HG02642 (cell line): ENCODE data around the gene SDHB.
"Not testable (repeated sequence)": the region's sequence is repeated elsewhere in the genome, so short reads cannot be mapped to it uniquely, and the experiment has no call there.

ENCODE experiments used
- ATAC-seq: cut with Tn5 transposase; IDR thresholded peaks from one replicate; pipeline ENCODE4 v1.9.1; 2021; ENCODE audit warnings: mild to moderate bottlenecking; ENCODE audit not compliant: unreplicated experiment, poor library complexity

The SDHB gene

DNA sequence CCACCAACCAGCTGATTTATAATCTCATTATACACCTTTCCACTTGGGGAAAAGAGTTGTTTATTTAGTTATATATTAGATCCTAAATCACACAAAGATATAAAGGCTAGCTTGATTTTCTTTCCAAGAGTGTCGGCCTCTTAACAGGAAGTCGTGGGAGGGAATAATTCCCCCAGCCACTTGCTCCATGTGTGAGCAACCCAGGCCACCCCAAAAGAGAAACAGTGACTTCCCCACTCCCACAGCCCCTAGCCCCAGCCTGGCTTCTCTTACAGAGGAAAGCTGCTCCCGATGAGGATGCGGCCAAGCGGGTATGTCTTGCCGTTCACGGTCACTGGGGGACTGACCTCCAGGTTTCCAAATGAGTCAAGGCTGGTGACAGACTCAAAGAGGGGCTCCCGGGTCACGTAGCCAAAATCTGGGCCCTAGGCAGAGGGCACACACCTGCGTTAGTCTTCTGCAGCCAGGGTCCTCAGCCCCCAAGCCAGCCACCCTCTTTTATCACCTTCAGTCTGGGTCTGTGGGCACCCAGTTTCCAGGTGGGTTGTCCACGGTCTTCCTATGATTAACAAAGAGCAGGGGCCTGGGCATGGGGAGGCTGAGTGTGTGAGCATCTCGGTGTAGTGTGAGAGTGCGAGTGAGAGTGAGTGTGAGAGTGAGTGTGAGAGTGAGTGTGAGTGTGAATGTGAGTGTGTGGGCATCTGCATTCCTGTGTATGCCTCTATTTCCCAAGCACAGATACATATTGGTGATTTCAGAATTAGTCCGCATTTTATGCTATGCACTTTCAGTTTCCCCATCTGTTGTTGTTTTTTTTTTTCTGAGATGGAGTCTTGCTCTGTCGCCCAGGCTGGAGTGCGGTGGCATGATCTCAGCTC is 25.4 kb upstream of the SDHB start:
- ATAC-seq = no peak

DNA sequence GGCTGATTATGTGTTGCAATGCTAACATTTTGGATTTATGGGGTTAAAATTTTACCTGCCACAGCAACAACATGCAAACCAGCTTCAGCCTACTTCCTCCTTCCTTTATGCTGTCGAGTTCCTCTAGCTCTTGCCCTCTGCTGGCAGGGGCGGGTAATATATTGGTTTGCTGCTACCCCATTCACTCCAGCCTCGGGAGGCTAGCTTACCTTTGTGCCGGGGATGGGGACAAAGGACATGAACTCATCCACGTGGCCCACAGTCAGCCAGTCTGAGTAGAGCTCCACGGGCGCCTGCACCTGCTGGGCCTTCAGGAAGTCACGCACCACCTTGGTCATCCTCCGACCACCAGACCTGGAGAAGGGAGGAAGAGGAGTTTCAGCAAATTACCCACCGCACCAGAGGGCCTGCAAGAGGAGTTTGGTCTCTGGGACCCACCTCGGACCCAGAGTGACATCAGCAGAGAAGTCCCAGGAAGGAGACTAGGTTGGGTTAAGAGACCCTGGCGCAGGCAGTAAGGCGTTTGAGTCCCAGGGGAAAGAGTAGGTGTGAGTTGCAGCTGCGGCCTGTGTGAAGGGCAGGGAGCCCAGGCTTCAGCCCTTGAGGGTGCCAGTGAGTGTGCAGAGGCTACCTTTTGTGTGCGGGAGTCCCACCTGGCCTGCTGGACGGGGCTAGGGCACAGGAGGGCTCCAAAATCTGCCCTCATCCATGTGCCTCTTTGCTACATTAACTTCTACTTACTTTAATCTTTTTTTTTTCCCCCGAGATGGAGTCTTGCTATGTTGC is 21.8 kb upstream of the SDHB start:
- no peak for ATAC-seq

DNA sequence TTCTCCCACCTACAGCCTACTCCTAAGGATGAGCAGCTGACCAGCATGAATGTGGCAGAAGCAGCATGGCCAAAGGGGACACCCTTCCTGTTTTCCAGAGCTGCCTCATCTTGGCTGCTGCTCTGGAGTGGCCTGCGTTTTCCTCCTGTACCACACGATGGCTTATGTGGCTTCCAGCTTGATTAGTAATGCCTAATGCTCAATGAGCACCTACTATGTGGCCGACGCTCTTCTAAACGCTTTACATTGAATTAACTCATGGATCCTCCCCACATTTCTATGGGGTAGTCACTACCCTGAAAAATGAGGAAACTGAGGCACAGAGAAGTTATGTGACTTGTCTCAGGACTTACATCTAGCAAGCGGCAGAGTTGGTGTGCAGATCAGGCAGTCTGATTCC is 18.0 kb upstream of the SDHB start:
- ATAC-seq = no peak

DNA sequence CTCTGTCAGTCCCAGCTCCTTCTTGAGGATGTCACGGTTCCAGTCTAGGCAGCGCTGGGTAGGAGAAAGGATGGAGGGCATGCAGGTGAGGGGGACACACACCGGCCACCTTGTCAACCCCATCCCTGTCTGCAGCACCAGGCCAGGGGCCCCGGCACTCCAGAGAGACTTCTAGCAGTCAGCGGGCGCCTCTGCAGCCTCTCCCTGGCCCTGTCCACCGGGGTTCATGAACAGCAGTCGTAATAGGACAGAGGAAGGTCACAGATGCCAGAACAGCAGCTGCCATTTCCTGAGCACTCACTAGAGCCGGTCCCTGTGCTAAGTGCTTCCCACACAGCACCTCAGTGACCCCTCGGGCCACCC is 16.3 kb upstream of the SDHB start:
- ATAC-seq = no peak

DNA sequence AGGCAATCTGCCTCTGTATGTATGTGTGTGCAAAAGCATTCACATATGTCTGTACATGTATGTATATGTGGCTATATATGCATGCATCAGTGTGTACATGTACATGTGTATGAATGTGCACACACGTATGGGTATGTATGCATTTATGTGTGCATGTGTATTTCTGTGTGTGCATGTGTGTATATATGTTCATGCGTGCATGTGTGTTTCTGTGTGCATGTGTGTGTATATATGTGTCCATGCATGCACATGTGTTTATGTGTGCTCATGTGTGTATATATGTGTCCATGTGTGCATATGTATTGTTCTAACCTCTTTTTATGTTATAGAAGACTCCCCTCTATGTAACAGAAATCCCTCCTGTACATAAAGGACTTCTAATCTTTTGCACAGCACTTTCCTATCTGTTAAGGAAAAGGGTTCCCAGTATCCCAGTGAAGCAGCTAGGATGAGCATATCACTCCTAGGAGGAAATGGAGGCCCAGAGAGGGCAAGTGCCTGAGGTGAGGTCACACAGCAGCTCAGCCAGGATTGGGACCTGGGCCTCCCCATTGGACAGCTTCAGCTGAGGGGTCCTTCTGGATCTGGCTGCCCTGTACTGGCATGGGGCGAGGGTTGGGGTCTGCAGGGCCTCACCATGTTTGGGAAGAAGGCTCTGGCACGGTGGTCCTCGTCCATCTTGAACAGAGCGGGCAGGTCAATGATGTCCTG is 15.8 kb upstream of the SDHB start:
- no peak for ATAC-seq

DNA sequence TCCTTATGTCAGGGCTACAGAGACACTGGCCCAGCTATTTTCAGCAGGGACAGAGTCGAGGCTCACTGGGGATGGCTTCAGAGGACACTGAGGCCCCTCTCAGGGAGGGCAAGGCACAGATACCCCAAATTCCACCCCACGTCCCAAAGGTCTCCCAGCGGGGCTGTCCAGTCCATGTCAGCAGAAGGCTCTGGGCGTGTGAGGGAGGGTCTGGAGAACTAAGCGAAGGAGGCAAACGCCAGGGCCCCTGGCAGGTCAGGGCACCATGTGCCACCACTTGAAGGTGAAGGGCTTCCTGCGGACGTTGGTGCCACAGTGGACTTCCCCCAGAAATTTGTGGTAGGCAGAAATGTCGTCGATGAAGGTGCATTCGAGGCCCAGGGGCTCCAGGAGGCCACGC is 15.0 kb upstream of the SDHB start:
- ATAC-seq = no peak

DNA sequence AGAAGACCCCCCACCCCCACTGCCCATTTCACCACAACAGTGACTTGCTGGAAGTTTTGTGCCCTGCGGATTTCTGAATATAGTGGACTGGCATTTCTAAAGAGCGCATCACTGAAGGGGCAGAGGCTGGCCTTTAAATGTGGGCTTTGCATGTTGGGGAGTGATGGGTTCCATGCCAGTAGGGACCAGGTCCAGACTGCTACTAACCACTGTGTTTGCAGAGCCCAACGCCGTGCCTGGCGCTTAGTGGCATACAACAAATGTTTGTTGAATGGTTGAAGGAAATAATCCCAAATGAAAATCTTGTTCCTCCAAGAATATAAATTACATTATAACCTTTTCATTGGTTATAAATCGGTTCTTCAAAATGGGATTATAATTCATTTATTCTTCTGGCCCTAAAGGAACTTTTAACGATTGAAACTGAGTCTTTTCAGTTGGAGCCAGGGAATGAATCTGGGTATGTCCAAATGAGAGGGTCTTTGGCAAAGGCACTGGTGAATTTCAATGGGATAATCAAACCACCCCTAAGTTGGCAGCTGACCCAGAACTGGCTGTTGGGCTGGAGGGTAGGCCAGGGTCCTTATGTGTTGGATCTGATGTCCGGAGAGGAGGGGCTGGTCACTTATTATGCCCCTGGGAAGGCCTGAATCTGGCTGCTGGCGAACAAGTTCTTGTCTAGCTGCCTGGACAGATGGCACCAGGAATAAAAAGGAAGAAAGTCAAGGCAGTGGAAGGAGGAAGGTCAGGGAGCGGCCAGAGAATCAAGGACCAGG is 13.8 kb upstream of the SDHB start:
- no peak for ATAC-seq

DNA sequence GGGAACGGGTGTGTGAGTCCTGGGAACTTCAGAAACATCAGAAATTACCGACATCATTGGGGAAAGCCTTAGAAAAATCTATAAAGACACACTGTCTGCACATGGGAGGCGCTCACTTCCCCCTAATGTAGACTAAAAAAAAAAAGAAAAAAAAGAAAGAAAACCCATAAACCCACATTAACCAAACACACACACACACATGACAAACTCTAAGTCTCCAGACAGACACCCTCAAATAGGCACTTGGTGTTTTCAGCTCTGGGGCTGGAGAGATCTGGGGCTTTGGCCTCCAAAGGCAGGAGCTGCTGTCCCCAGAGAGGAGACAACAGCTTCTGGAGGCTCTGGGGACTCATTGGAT is 13.2 kb upstream of the SDHB start:
- no peak for ATAC-seq

DNA sequence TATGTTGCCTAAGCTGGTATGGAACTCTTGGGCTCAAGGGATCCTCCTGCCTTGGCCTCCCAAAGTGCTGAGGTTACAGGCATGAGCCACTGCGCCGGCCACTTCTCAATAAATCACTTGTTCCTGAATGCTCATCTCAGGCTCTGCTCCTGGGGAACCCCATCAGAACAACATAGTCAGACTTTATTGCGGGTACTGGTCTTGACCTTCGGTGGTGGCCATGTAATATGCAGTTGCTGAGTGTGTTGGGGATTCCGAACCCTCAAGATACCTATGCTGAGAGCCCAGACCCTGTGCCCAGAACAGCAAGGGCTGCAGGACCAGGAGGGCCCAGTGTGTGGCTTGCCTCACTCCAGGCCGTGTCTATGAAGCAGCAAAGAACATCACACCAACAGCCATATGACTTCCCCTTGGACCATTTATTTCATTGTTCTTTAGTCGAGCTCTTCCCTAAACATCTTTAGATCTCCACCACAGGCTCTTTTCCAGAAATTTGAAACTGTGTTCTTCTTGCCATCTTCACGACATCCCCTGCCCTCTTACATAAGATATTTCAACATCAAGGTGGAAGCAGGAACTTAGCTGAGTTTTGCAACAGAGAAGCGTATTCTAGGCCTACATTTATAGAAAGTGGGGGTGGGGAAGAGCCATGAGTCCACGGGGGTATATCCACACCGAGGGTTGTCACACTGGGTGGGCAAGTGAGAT is 12.7 kb upstream of the SDHB start:
- no peak for ATAC-seq

DNA sequence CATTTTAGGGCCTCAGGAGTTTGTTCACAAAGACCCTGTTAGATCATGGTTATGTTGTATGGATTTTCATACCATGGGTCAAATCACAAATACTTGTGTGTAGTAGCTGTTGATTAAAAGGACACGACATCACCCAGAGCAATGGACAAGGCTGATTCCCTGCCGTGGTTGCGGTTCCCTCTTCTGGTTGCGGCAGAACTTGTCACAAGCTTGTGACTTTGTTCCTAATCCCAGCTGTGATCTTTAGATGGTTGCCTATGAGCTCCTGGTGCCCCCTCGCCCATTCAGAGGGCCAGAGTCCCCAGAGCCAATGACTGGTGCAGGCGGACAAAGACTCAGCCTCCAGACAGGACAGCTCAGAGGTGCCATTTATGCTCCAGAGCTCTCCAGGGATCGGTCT is 11.8 kb upstream of the SDHB start:
- no peak for ATAC-seq

DNA sequence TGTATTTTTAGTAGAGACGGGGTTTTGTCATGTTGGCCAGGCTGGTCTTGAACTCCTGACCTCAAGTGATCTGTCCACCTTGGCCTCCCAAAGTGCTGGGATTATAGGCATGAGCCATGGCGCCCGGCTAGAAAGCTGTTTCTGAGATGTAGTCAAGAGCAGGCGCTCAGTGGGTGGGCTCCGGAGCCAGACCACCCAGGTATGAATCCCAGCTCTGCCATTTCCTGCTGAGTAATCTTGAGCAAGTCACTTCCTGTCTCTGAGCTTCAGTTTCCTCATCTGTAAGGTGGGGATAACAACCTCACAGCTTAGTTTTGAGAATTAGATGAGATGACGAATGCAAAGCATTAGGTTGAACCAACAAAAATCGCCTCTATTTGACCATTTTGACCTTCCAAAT is 8.9 kb upstream of the SDHB start:
- ATAC-seq = not testable (repeated sequence)

DNA sequence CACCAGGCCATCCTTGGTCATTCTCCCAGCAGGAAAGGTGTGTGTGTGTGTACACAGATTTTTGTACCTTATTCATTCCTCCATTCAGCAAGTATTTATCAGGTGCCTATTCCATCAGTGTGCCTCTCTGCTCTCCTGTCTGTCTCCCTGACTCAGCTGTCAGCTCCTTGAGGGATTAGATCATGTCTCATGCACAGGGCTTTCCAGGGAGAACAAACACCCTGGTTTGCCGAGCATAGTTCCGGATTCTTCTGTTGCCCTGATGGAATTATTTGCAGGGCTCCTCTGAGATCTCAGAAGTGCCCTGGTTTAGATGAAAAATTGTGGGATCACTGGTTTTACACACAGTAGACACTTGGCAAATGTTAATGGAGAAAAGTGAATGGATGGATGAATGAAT is 8.1 kb upstream of the SDHB start:
- ATAC-seq = no peak

DNA sequence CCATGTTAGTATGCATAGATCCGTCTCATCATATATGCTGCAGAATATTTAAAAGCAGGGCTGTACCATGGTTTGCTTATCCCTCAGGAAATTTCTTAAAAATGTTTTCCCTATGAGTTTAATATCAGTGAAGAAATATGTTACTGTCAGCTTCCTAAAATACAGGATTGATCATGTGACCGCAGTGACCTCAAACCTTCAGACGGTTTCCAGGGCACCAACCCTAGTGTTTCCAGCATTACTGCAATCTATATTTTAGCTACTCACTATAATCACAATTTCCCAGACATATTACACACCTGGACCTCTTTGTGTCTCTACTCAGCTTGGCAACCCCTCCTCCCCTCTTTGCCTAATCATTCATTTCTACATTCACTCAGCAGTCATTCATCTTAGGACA is 7.7 kb upstream of the SDHB start:
- no peak for ATAC-seq

DNA sequence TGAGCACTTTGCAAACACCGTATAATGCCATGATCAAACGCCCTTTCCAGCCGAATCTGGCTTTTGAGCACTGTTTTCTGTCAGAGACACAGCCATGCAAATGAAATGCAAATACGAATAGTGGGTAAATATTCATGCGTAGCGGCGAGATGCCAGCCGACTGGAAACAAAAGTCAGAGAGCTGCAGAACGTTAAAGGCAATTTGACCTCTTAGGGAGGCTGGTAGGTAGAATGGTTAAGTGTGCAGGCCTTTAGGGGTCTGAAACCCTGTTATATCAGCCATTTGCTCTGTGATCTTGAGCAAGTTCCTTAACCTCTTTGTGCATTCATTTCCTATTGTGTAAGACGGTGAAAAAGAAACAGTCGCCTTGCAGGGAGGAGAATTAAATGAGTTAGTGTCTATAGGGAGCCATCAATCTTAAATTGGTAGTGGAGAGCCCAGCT is 6.5 kb upstream of the SDHB start:
- no peak for ATAC-seq

DNA sequence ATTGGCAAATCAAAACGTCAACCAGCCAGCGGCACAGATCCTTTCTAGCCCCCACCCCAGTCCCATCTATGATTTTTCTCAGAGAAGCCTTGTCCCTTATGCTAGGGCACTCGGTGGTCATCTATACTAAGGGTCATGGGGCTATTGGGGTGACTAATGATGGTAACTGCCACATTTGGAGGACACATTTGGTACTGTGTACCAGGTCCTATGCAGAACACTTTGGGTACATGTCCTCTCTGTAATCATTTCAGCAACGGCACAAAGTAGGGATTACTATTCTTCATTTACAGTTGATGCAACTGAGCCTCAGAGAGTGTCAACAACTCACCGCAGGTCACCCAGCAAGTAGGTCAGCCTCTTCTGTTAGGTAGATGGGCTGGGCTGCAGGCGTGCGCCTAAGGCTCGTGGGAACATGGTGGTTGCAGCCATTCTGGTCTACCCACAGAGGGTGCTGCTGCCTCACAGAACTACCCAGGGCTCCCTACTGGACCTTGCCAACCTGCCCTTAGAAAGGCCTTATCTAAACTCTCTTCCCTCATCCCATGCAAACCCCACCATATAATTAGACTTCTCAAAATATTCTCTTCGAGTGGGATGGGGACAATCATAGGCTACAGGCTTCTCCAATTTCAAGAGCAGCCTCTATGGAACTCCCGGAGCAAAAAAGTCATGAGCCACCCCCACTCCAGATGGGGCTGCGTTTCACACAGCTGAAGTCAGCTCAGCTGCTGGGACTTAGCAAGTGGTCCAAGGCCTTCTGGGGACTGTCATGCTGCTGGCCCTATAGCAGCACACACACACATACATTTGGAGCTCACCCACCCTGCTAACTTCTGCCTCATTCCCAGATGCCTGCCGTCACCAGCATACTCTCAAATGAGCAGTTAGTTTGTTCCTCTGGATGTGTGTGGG is 5.8 kb upstream of the SDHB start:
- peak; percentile 48 for ATAC-seq

DNA sequence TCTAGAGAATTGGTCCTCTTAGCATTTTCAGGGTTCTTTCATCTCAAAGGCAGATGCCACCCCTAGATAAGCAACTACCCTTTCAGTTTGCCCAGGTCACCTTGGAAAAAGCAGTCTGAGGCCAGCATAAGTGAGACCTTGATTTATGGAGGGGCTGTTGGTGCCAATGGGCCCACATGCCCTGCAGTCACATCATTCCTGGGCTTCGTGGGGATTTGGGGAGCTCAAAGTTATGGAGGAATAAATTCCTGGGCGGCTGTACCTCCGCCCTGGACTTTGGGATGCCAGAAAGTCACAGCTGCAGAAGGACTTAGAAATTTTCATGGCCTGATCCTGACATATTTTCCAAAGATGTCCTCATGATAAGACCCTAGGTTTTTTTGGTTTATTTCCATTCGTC is 2.7 kb upstream of the SDHB start:
- ATAC-seq = no peak

DNA sequence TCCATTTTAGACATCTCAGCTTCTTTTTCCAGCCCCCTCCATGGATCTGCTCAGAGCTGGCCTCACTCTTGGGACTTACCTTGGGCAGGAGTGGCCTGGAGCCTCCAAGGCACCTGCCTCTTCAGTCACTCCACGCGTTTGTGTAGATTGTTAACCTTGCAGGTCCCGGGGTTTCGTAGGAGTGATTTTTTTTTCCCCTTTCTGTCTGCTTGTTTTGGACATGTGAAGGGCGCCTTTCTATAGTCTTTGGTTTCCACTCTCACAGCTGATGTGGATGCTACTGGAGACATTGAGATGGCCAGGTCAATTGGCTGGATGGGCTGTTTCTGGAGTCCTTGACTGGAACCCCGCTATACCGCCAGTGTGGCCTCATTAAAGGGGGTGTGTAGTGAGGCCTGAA is 2.0 kb upstream of the SDHB start:
- no peak for ATAC-seq

DNA sequence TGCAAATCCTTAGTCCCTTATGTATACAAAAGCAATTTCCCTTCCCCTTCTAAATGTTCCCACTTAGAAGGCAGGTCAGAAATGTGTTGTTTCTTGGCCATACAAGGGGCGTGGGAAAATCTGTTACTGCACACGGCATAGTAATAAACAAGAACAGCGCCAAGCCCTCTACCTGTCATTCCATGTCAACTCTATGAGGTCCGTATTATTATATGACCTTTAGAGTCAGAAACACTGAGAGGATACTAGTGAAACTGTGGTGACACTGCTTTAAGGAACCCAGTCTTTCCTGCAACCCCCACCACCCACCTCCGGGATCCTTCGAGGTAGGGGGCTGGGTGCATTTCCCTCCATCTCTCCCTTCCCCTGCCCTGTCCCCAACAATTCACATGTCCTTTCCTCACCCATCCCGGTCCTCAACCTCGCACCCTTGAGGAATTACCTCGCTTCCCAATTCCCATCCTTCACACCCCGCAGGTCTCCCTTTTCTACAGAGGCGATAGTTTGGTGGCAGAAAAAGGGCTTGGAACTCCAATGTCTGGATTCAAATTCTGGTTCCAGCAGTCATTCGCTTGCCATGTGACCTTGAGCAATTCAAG is 647 bp downstream of the SDHB start:
- no peak for ATAC-seq
